AG04449 (cell line): ENCODE measurements around the gene MAPK11.

Source experiments
- CTCF ChIA-PET: fragments of 350-600 bp; formaldehyde crosslinking; extraction: SDS; loops from one replicate; lab custom pipeline; 2021; ENCODE audit warnings: antibody characterized with exemption; lab: Yijun Ruan, JAX
- POLR2A ChIA-PET: fragments of 400-600, 350-600 bp; formaldehyde crosslinking; extraction: SDS; loops from one replicate; lab custom pipeline; 2020; ENCODE audit warnings: antibody characterized with exemption, inconsistent platforms; lab: Yijun Ruan, JAX
- DNase-seq: peaks from one replicate; pipeline ENCODE4 v3.0.0-alpha.2; 2010; ENCODE audit warnings: low read depth, low spot score
- H3K4me3 ChIP-seq: 2 replicates; pipeline ENCODE4 v1.5.1; 2011; ENCODE audit warnings: low read depth, mild to moderate bottlenecking, control low read depth, low read length
- CTCF ChIP-seq: IDR thresholded peaks from one replicate; pipeline ENCODE4 v1.5.1; 2011; ENCODE audit warnings: mild to moderate bottlenecking, moderate library complexity, low read length, control low read depth, inconsistent platforms; ENCODE audit not compliant: insufficient read depth; ENCODE audit errors: missing control alignments

MAPK11 gene

GRCh38 chr22:50228366-50228765, 41.8 kb downstream of the MAPK11 start:
- CTCF ChIA-PET = interaction anchor here (0.7 to 1.7 kb wide), 2 partner anchors 9 to 12 kb away, joined by 3 to 6 read pairs; no protein-coding TSS in a partner anchor
- no peak for DNase-seq
- no peak overlapping the region for H3K4me3 ChIP-seq
- no peak for TF ChIP-seq CTCF
- POLR2A ChIA-PET = interaction anchor here (0.8 kb wide), 2 partner anchors 11 to 14 kb away, joined by 3 read pairs; no protein-coding TSS in a partner anchor

GRCh38 chr22:50227579-50228215, 42.5 kb downstream of the MAPK11 start:
- no peak for TF ChIP-seq CTCF
- CTCF ChIA-PET = interaction anchor here (1.0 to 1.7 kb wide), 2 partner anchors 13 to 15 kb away, joined by 4 to 6 read pairs; no protein-coding TSS in a partner anchor
- H3K4me3 ChIP-seq = no peak overlapping the region
- POLR2A ChIA-PET = interaction anchor here (0.8 kb wide), 2 partner anchors 12 to 13 kb away, joined by 3 read pairs; no protein-coding TSS in a partner anchor
- DNase-seq = no peak

GRCh38 chr22:50226875-50227165, 43.4 kb downstream of the MAPK11 start:
- DNase-seq = no peak
- POLR2A ChIA-PET = no interaction called here
- CTCF ChIA-PET = interaction anchor here (1.0 to 2.7 kb wide), 3 partner anchors 10 to 16 kb away, joined by 4 to 13 read pairs (median 6); no protein-coding TSS in a partner anchor
- H3K4me3 ChIP-seq = no peak overlapping the region
- TF ChIP-seq CTCF = no peak

GRCh38 chr22:50226063-50226874, 43.9 kb downstream of the MAPK11 start:
- no peak overlapping the region for H3K4me3 ChIP-seq
- ChIA-PET POLR2A (no interaction called here), CTCF (interaction anchor here (2.7 kb wide), 1 partner anchor 10 kb away, joined by 13 read pairs; no protein-coding TSS in a partner anchor)
- DNase-seq = no peak
- TF ChIP-seq CTCF = no peak

- no peak for DNase-seq
- CTCF ChIA-PET = interaction anchor here (1.5 to 2.7 kb wide), 2 partner anchors 11 to 14 kb away, joined by 3 to 13 read pairs; no protein-coding TSS in a partner anchor
- TF ChIP-seq CTCF = no peak
These were observed 44.8 kb downstream of the MAPK11 start for GRCh38 chr22:50225200-50225969.

More at GRCh38 chr22:50225200-50225969, 44.8 kb downstream of the MAPK11 start:
- H3K4me3 ChIP-seq = no peak overlapping the region
- POLR2A ChIA-PET = no interaction called here
